Measurements from ENCODE around the gene LACTB.

LACTB gene

GRCh38 chr15:63110428-63111026 lies 11.1 kb upstream of the LACTB start:
- H3K27me3 Mint-ChIP-seq (ENCODE audit: low read depth) = no peaks in the 10 kb centered on the region
- H3K4me1 Mint-ChIP-seq = peaks cover 19% of the 10 kb centered on the region

GRCh38 chr15:63111481-63111880 lies 10.2 kb upstream of the LACTB start:
- Mint-ChIP-seq H3K36me3 (ENCODE audit: low read depth) (no peaks in the 10 kb centered on the region), H3K27ac (no peak overlapping the region), H3K4me1 (peaks cover 19% of the 10 kb centered on the region), H3K27me3 (ENCODE audit: low read depth) (no peaks in the 10 kb centered on the region), H3K4me3 (no peak overlapping the region), H3K9me3 (peaks cover 5% of the 10 kb centered on the region)
- no peak for TF ChIP-seq CTCF (IDR thresholded peaks at IDR 0.05; ENCODE audit: unreplicated experiment in 3 of 3)

More at GRCh38 chr15:63110428-63111026, 11.1 kb upstream of the LACTB start:
- Mint-ChIP-seq H3K36me3 (ENCODE audit: low read depth) (no peaks in the 10 kb centered on the region), H3K9me3 (peaks cover 5% of the 10 kb centered on the region), H3K4me3 (no peak overlapping the region), H3K27ac (peak overlapping the region in 2 of 3 experiments; percentile 28 to 47)
- no peak for TF ChIP-seq CTCF (IDR thresholded peaks at IDR 0.05; ENCODE audit: unreplicated experiment in 3 of 3)

GRCh38 chr15:63112871-63113270 lies 8.8 kb upstream of the LACTB start:
- TF ChIP-seq CTCF (IDR thresholded peaks at IDR 0.05; ENCODE audit: unreplicated experiment in 3 of 3) = no peak
- H3K27me3 Mint-ChIP-seq (ENCODE audit: low read depth) = no peaks in the 10 kb centered on the region
- H3K4me1 Mint-ChIP-seq = peaks cover 19% of the 10 kb centered on the region
- peaks cover 5% of the 10 kb centered on the region for H3K9me3 Mint-ChIP-seq
- no peak overlapping the region for H3K27ac Mint-ChIP-seq
- H3K4me3 Mint-ChIP-seq = no peak overlapping the region
- no peaks in the 10 kb centered on the region for H3K36me3 Mint-ChIP-seq (ENCODE audit: low read depth)

GRCh38 chr15:63114465-63114864 lies 7.2 kb upstream of the LACTB start:
- no peaks in the 10 kb centered on the region for H3K36me3 Mint-ChIP-seq (ENCODE audit: low read depth)
- no peak for TF ChIP-seq CTCF (IDR thresholded peaks at IDR 0.05; ENCODE audit: unreplicated experiment in 3 of 3)
- peaks cover 6% of the 10 kb centered on the region for H3K4me1 Mint-ChIP-seq
- H3K9me3 Mint-ChIP-seq = peaks cover 8% of the 10 kb centered on the region
- no peaks in the 10 kb centered on the region for H3K27me3 Mint-ChIP-seq (ENCODE audit: low read depth)
- no peak overlapping the region for H3K4me3 Mint-ChIP-seq
- H3K27ac Mint-ChIP-seq = no peak overlapping the region

- Mint-ChIP-seq H3K27me3 (ENCODE audit: low read depth) (no peaks in the 10 kb centered on the region), H3K4me1 (peaks cover 4% of the 10 kb centered on the region), H3K27ac (no peak overlapping the region), H3K36me3 (ENCODE audit: low read depth) (peaks cover 4% of the 10 kb centered on the region), H3K9me3 (peaks cover 12% of the 10 kb centered on the region), H3K4me3 (no peak overlapping the region)
- TF ChIP-seq CTCF (IDR thresholded peaks at IDR 0.05; ENCODE audit: unreplicated experiment in 3 of 3) = no peak
Measured at GRCh38 chr15:63118854-63119253, 2.8 kb upstream of the LACTB start.

All from nephron (organoid).